Glomerular endothelial cell (primary cell): ENCODE measurements around the gene DPP8. TPM values are rescaled to one million over a fixed set of nuclear protein-coding genes. Genes with fewer than 3 reads are reported as not detected.
"Not testable (repeated sequence)": the region's sequence is repeated elsewhere in the genome, so short reads cannot be mapped to it uniquely, and the experiment has no call there.

Experiments used
- DNase-seq: peaks from one replicate; pipeline ENCODE4 v3.0.0-alpha.2; 2011; ENCODE audit warnings: low read depth, low spot score; ENCODE audit errors: extremely low read depth
- total RNA-seq: library from RNA; depleted of rRNA; stranded (reverse); fragments of >200 nt; gene quantifications from 2 replicates; pipeline ENCODE4 v1.2.3, GENCODE V29; 2015

The DPP8 gene
- total RNA-seq, 1 donor from 2014 or later: 35.8 TPM

DNA sequence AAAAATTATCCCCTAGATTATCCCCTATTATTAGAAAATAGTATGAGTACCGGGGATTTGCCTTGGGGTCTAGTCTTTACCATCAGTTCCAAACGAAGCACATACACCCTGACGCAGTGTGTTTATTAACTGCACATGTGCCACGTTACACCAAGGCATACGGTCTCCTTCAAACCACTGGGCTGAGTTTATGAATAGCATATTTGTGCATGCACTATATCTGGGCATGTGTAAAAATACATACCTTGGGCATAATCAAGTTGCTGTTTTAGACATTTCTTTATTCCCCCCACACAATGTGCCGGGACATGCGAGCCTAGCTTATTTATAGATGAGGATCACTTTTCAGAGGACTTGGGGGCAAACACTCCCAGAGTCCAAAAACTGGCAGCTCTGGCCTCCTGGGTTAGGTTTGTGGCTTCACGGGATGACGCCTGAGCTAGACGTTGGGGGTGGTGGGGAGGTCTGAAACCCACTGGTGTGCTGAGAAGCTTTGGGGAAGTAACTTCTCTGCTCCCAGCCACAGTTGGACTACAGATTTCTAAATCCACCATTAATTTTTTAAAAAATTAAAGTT, 111.0 kb downstream of the DPP8 start:
- DNase-seq: no peak

DNA sequence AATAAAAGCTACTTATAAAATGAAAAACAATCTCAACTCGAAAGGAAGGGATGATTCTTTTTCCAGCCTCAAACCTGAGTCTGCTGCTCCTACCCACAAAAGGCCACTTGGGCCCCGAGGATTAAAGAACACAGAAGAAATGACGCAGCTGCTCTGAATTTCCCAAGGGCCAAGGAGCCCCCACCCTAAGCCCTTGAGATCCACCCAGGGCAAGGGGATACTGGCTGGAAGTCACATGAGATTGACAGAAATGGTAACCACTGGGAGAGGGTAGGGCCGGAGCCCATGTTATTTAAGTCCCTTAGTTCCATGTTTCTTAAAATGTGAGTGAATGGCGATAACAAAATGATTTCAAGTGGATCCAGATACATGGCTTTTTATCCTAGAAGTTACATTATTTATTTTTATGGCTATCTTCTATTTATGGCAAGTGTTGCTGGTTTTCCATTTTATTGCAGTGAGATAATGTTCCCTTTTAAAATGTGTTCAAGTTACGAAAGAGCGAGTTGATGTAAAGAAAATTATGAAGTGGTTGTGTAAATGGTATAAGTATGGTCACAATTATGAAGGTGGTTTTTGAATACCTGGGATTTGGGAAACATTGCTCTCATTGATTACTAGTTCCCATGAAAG, 111.6 kb downstream of the DPP8 start:
- DNase-seq: no peak

DNA sequence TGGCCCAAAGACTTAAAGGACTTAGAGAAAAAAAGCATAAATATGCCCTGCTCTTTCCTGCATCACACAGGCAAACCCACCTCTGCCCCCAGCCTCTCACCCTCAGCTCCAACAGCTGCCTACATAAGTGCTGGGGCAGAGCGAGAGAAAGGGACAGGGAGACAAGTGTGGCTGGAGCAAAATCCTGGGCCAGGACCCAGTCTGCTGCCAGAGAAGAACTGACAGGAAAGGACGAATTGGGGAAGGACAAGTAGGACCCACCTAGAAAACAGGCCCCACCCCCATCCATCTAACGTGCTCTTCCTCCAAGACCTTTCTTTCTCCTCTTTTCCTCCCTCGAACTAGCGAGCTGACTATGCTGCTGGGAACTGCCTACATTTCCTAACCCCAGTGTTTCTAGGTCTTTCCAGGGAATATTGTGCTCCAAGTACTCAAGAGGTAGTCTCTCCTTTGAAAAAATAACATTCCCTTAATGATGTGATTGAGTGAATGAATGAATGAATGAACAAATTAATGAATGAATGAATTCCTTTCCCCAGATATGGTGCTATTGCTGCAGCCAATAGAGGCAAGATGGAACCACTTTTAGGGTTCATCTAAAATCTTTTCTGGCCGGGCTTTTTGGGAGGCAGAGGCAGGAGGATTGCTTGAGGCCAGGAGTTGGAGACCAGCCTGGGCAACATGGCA, 113.2 kb downstream of the DPP8 start:
- no peak for DNase-seq

DNA sequence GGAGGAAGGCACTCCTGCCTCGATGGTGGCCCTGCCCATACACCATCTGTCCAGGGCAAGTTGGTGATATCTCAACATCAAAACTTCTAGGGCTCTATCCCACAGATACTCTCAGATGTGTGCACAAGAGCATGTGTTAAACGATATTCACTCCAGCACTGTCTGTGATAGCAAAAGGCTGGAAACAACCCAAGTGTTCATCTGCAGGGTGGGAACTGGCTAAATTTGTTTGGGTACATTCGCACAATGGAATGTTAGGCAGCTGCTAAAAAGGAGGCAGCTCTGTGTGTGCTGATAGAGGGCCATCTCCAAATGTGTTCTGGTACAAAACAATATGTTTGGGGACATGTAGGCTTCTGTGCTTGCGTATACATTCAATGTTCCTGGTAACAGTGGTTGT, 114.5 kb downstream of the DPP8 start:
- no peak for DNase-seq

DNA sequence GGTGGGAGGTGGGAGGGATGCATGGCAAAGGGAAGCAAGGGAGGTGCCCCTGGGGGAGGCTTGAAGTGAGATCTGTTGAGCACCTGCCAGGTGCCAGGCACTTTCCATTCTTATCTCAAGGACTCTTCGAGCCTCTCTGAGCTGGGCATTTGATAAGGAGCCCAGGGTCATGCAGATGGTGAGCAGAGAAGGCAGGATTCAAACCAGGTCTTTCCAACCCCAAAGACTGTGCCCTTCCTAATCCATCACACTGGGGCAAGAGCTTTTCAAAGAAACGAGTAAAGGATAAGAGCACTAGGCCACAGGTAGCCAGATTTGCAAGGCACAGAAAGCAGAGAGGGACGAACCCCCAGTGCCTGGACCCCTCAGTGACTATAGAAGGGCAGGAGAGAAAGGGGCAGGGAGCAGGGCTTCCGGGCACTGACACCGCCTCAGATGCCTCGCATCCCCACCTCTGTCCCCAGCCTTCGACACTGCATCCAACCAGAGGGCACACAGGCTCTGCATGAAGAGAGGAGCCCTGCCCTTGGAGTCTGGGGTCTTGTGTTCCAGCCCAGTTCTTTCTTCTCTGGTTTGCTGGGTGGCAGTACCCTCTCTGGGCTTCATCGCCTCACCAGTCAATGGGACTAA, 115.8 kb downstream of the DPP8 start:
- no peak for DNase-seq

DNA sequence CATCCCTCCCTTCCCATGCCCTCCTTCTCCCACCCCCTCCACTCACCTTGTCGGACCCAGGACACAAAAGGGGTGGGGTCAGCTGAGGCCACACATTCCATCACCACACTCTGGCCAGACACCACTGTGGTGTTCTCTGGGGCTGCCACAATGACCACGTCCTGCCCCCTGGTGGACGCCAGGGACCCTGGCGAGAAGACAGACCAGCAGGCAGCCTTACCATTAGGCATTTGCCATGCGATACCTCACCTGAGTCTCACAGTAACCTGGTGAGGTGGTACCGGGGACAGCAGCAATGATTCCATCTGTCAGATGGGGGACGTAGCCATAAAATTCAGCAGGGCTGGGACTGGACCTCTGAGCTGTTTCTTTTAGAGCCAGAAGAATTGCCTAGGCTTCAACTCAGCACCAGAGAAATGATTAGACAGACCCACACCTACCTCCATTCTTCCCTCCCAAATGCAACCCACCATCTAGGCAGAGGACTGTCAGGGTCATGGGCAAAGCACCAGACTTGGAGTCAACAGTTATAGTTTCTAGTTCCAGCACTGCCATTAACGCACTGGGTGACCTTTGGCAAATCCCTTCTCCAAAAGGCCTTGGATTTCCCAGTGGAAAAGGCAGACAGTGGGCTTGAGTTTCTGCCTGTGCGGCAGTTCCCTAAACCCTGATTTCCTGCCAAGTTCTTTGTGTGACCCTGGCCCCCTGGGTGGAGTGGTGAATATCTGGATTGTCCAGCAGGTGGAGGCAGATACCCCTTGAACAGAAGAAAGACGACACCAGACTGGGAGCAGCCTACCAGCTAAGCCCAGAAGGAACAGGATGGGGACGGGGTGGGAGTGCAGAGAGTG, 116.5 kb downstream of the DPP8 start:
- no peak for DNase-seq

DNA sequence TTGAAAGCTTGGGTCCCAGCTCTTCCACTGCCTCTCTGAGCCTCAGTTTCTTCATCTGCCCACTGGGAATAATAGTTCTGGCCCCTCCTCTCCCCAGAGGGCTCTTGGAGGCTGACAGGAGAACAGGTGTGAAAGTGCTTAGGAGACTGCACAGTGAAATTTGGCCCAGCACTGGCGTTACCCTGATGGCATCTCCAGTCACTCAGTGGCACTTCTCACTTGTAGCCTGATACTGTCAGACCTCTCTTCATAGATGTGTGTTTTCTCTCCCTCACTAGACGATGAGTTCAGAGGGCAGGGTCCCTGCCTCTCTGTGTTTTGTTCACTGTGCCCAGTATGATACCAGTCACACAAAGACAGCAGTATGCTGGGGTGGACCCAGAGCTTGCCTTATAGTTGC, 117.5 kb downstream of the DPP8 start:
- DNase-seq: no peak

DNA sequence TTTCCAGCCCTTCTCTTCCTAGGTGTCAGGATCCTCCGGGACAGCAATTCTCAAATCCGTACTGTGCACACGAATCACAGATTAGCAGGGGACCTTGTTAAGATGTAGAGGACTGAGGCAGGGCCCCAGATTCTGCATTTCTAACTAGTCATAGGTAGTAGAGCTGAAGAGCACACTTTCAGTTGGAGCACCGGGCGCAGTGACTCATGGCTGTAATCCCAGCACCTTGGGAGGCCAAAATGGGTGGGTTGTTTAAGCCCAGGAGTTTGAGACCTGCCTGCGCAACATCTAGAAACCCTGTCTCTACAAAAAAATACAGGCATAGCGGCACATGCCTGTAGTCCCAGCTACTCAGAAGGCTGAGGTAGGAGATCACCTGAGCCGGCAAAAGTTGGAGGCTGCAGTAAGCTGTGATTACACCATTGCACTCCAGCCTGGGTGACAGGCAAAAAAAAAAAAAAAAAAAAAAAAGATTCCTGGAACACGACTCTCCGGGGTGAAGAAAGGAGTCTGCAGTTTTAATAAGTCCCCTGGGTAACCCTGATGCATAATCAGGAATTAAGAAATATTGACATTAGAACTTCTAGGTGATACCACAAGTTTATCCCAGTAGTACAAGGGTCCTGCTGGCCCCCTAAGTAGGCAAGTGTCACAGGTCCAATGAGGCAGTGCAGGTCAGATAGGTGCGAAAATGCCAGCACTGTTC, 118.3 kb downstream of the DPP8 start:
- no peak for DNase-seq

DNA sequence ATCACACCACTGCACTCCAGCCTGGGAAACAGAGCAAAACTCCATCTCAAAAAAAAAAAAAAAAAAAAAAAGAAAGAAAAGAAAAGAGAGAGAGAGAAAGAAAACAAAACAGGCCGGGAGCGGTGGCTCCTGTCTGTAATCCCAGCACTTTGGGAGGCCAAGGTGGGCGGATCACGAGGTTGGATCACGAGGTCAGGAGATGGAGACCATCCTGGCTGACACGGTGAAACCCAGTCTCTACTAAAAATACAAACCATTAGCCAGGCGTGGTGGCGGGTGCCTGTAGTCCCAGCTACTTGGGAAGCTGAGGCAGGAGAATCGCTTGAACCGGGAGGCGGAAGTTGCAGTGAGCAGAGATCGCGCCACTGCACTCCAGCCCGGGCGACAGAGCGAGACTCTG, 119.0 kb downstream of the DPP8 start:
- DNase-seq: not testable (repeated sequence)

DNA sequence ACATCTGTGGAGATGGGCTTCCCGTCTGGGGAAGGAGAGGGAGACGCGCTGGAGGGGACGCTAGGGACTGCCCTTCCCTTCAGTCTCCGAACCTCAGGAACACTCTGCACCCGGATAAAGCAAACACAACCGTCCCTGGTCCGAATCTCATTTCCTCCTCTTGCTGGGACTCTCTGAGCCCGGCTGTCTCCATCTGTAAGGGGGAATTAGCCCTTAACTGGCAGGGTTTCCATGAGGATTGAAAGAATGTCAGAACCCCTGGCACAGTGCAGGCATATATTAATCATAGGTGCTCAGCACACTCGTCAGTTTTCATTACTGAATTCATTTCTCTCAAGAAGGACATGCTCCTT, 120.5 kb downstream of the DPP8 start:
- DNase-seq: no peak

DNA sequence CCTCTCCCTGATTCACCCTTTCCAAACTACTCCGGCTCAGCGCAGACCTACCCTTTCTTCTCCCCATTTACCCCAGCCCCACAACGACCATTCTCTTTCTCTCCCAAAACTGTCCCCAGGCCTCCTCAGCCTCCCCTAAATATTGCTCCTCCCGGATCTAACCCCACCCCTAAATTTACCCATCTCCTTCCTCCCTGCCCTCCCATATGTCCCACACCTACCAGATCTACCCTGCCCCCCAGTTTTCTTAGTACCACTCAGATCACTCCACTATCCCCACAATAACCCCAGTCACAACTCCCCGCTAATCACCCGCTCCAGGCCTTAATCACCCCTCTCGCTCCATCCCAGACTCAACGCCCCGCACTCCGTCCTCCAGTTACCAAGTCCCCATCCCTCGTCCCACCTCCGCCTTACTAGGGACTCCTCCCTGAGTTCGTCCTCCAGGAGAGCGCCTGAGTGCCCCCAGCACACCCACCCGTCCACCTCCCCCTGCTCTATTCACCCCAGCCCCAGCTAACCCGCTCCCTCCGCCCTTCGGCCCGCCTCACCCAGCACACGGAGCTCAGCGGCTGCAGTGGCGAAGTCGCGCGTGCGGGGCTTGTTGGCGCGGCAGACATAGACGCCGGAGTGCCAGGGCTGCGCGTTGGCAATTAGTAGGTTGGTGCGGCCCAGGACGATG, 121.1 kb downstream of the DPP8 start:
- DNase-seq: no peak

DNA sequence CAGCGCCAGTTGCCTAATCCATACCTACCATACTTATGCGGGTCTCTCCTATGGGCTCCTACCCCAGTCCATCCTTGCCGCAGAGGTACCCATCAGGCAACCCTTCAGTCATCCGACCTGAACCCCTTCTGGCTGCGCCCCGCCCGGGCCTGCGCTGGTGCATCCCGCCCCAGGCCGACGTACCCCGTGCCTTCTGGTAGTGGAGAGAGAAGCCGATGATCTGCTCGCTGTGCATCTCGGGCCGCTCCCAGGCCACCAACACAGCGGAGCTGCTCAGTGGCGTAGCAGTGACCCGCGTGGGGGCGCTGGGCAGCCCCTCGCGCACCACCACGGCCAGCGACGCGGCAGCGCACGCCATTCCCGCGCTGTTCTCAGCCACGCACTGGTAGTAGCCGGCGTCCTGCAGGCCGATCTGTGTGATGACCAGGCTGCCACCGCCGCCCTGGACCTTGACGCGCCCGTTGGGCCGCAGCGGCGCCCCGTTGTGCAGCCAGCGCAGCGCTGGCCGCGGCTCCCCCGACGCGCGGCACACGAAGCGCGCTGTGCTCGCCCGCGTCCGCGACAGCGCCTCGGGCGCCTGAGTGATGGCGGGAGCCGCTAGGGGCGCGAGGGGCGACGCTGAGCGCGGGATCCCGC, 121.8 kb downstream of the DPP8 start:
- DNase-seq: no peak

DNA sequence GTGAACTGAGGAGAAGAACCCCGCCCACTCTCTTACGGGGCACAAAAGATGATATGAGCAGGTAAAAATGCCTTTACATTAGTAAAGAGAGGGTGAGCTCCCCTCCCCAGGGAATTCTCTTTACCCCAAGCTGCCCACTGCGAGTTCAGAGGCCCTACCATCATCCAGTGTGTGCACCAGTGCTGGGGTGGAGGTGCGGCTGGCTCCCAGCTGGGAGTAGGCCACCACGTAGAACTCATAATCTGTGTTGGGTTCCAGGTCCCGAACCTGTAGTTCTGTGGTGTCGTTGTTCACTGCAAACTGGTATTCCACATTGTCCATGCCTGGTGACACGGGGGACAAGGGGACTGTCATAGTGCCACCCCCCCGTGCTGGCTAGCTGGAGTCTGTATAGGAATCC, 122.6 kb downstream of the DPP8 start:
- no peak for DNase-seq

DNA sequence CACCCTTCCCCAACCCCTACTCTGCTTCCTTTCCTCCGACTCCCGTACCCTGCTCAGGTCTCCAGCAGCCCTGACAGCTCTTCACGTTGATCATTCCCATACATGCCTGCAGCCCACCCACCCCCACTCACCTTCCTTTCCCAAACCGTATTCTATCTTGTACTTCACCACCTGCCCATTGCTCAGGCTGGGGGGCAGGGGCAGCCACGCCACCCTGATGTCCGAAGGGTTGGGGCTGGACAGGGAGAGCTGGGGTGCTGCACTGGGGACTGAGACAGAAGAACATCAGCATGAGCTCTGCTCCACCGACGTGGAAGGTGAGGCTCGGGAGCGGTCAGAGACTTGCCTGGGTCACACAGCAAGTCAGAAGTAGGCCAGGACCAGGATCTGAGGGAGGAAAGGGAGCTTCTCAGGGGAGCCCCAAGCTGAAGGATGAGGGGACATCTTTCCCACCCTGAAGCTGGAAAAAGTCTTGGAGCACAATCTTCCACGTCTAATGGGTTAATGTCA, 123.2 kb downstream of the DPP8 start:
- DNase-seq: no peak

DNA sequence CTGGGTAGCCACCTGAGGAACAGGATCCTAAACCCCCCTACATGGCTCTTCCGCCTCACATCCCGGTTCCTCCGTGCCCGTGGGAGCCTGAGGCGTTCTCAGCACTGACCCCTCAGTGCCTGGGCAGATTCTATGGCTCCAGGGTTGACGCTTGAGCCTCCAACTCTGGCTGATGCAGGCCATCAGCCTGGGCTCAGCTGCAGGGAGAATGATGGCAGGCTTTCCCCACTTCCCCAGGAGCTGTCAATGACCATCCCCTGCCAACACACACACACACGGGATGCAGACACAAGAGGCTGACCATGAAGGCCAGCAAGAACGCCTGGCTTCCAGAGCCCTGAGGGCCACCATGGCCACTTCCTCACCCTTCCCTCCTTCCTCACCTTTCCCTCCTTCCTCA, 123.9 kb downstream of the DPP8 start:
- no peak for DNase-seq

DNA sequence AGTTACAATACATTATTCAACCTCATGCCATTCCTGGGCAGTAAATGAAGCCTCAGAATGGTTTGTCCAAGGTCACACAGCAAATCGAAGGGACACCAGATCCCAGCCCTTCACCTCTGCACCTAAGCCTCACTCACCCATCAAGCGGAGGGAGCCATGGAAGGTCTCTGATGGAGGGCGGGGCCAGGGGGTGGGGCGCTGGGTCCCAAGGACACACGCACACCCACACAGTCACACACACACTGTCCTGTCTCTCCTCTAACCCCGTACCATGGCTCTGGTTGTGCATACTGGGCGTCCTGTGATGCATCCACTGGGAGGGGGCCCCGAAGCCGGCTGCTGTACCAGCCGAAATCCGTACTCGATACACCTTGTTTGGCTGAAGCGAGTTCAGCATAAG, 124.4 kb downstream of the DPP8 start:
- DNase-seq: no peak
